B cell (primary cell): Measurements from ENCODE around the gene CAPN9. TPM values are rescaled to one million over a fixed set of nuclear protein-coding genes. Genes with fewer than 3 reads are reported as not detected.

ENCODE experiments used
- ATAC-seq: fragments of 200-7000 bp; cut with Tn5 transposase; one replicate; pipeline ENCODE4 v1.10.0; 2021; ENCODE audit warnings: low read depth, mild to moderate bottlenecking, moderate number of reproducible peaks, moderate library complexity
- CTCF ChIA-PET: fragments of 350-600 bp; sonication (Branson Sonifier 250); formaldehyde crosslinking; loops from one replicate; lab custom pipeline; 2021; ENCODE audit warnings: antibody characterized with exemption, inconsistent platforms; lab: Charles Lee
- POLR2A ChIA-PET: fragments of 350-600 bp; sonication (Branson Sonifier 250); formaldehyde crosslinking; loops from one replicate; lab custom pipeline; 2021; ENCODE audit warnings: antibody characterized with exemption; lab: Charles Lee
- DNase-seq: peaks from one replicate; pipeline ENCODE4 v3.0.0; 2013
- H2AFZ ChIP-seq: 2 replicates; pipeline ENCODE4 v1.6.1; 2012; ENCODE audit warnings: mild to moderate bottlenecking, low read depth, low read length; ENCODE audit not compliant: insufficient read depth, poor library complexity, severe bottlenecking
- H3K27ac ChIP-seq, 2 donors: 1 replicate in 1 of 2; 2 replicates in 1 of 2; pipeline ENCODE4 v1.5.1; 2012 to 2013; ENCODE audit warnings: low read length in 2 of 2, mild to moderate bottlenecking in 2 of 2, moderate library complexity in 1 of 2
- H3K27me3 ChIP-seq, 4 experiments: fragments of 200-600 bp in 1 of 4; sonication (generic) in 1 of 4; replicated peaks in 1 of 4; 1 replicate in 2 of 4; 2 replicates in 2 of 4; pipeline versions ENCODE4 v1.6.1 to v1.7.0; 2013 to 2016; ENCODE audit warnings: low read length in 3 of 4, mild to moderate bottlenecking in 2 of 4, mixed read lengths in 1 of 4, moderate library complexity in 1 of 4; ENCODE audit not compliant: insufficient read depth in 4 of 4, control insufficient read depth in 3 of 4; ENCODE audit errors: control extremely low read depth in 1 of 4
- H3K36me3 ChIP-seq, 2 experiments: replicated peaks in 1 of 2; 1 replicate in 1 of 2; 2 replicates in 1 of 2; pipeline versions ENCODE4 v1.6.1 to v1.7.1; 2013; ENCODE audit warnings: low read length in 1 of 2; ENCODE audit not compliant: insufficient read depth in 2 of 2, control insufficient read depth in 1 of 2; ENCODE audit errors: control extremely low read depth in 1 of 2, extremely low read depth in 1 of 2
- H3K4me1 ChIP-seq, 2 donors: fragments of 200-600 bp in 1 of 2; sonication (generic) in 1 of 2; 1 replicate in 1 of 2; 2 replicates in 1 of 2; pipeline versions ENCODE4 v1.5.1 to v1.6.1; 2013 to 2017; ENCODE audit warnings: low read length in 2 of 2; ENCODE audit not compliant: control insufficient read depth in 2 of 2, insufficient read depth in 2 of 2
- H3K4me2 ChIP-seq: replicated peaks from 2 replicates; pipeline ENCODE3; 2012; ENCODE audit warnings: mild to moderate bottlenecking, low read depth, low read length; ENCODE audit not compliant: poor library complexity, severe bottlenecking
- H3K4me3 ChIP-seq, 5 experiments: fragments of 200-600 bp in 1 of 5; sonication (generic) in 1 of 5; 1 replicate in 3 of 5; 2 replicates in 2 of 5; pipeline versions ENCODE4 v1.5.1 to v1.7.0; 2011 to 2016; ENCODE audit warnings: low read length in 4 of 5, mild to moderate bottlenecking in 4 of 5, low read depth in 2 of 5, control low read depth in 1 of 5, moderate library complexity in 1 of 5; ENCODE audit not compliant: insufficient read depth in 1 of 5; ENCODE audit errors: control extremely low read depth in 1 of 5, extremely low read depth in 1 of 5
- H3K79me2 ChIP-seq: fragments of 200-600 bp; sonication (generic); one replicate; pipeline ENCODE4 v1.6.0; 2016; ENCODE audit warnings: low read length; ENCODE audit not compliant: control insufficient read depth, insufficient read depth
- H3K9ac ChIP-seq: fragments of 200-600 bp; sonication (generic); 2 replicates; pipeline ENCODE4 v1.6.1; 2017; ENCODE audit warnings: mild to moderate bottlenecking, low read length, moderate library complexity
- H3K9me3 ChIP-seq, 3 donors: one replicate each; pipeline versions ENCODE4 v1.6.1 to v1.7.1; 2013; ENCODE audit warnings: low read length in 2 of 3; ENCODE audit not compliant: control insufficient read depth in 2 of 3, insufficient read depth in 1 of 3; ENCODE audit errors: control extremely low read depth in 1 of 3
- H4K20me1 ChIP-seq: 2 replicates; pipeline ENCODE4 v1.6.0; 2012; ENCODE audit warnings: mild to moderate bottlenecking, low read length; ENCODE audit not compliant: insufficient read depth, control insufficient read depth, poor library complexity, severe bottlenecking
- H3K27ac Mint-ChIP-seq: one replicate; pipeline ENCODE4 v1.8.0; 2021; ENCODE audit warnings: mixed read lengths
- H3K27me3 Mint-ChIP-seq: one replicate; pipeline ENCODE4 v1.8.0; 2021; ENCODE audit warnings: mixed read lengths
- H3K4me1 Mint-ChIP-seq: one replicate; pipeline ENCODE4 v1.8.0; 2021; ENCODE audit warnings: mixed read lengths
- H3K4me3 Mint-ChIP-seq: one replicate; pipeline ENCODE4 v1.8.0; 2021; ENCODE audit warnings: mixed read lengths
- H3K9me3 Mint-ChIP-seq: one replicate; pipeline ENCODE4 v1.8.0; 2022; ENCODE audit warnings: mixed read lengths; ENCODE audit not compliant: insufficient read depth
- EZH2 ChIP-seq: IDR thresholded peaks from 2 replicates; pipeline ENCODE4 v1.6.1; 2012; ENCODE audit warnings: borderline replicate concordance, low read depth, mild to moderate bottlenecking, moderate library complexity, low read length; ENCODE audit not compliant: insufficient read depth, poor library complexity, severe bottlenecking
- WGBS: methylation state at CpG from one replicate; pipeline ENCODE4 v1.1.5; 2013; ENCODE audit warnings: missing lambda C conversion rate; ENCODE audit not compliant: insufficient coverage; 5-methylcytosine and 5-hydroxymethylcytosine counted together
- intact Hi-C: fragments of 100-400 bp; cut with micrococcal nuclease; formaldehyde crosslinking; loops from one replicate; pipeline ENCODE4 v1.10.0; 2022
- polyA plus RNA-seq: library from polyadenylated mRNA; depleted of rRNA; stranded (reverse); fragments of >200 nt; gene quantifications from 2 replicates; pipeline ENCODE4 v1.2.3, GENCODE V29; 2012
- total RNA-seq, 2 donors: library from RNA; stranded (reverse); fragments of 120-200 nt in 1 of 2; gene quantifications; 1 replicate in 1 of 2; 2 replicates in 1 of 2; pipeline versions ENCODE4 v1.2.3 to v1.2.4, GENCODE V29; 2013 to 2022
- TF ChIP-seq, protein P1 (sequence below): fragments of 200-600 bp; IDR thresholded peaks from one replicate; pipeline ENCODE4 v1.8.0; 2022; ENCODE audit warnings: antibody characterized with exemption, mild to moderate bottlenecking

CAPN9 gene
- total and polyA plus RNA-seq, 2 donors (not counting 1 experiment from before 2014, with no cell fraction given), result not detected

DNA sequence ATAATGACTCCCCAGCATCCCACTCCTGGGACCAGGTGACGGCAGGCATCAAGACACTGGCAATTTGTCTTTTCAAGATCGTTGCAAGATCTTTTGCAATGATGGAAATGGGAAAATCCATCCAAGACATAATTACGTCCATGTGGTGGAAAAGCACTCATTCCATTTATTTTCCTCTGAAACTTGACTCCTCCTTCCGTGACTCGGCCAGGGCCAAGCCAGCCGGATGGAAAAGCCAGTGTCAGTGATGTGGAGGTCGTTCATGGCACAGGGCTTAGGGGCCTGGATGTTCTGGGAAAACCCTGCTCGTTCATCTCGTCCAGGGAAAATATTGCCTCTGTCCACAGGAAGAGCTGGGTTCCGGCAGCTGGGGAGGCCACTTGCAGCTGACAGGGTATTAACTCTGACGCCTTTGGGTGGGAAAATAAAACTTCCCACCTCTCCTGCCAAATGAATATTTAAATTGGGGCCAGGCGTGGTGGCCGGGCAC is 74.9 kb downstream of the CAPN9 start:
- ChIA-PET POLR2A (no interaction called here), CTCF (no interaction called here)
- Histone ChIP-seq H3K9ac (no peak overlapping the region), H3K4me3 (no peak overlapping the region), H3K27me3 (no peaks in the 10 kb centered on the region), H3K9me3 (no peaks in the 10 kb centered on the region), H3K36me3 (no peaks in the 10 kb centered on the region), H3K27ac (no peak overlapping the region), H3K4me1 (no peaks in the 10 kb centered on the region), H3K79me2 (no peaks in the 10 kb centered on the region), H4K20me1 (no peaks in the 10 kb centered on the region), H2AFZ (no peak overlapping the region), H3K4me2 (no peak overlapping the region)
- intact Hi-C loops, result no loop called here
- Mint-ChIP-seq H3K4me1 (no peaks in the 10 kb centered on the region), H3K9me3 (no peaks in the 10 kb centered on the region), H3K27ac (no peak overlapping the region), H3K27me3 (peaks cover 35% of the 10 kb centered on the region), H3K4me3 (no peak overlapping the region)
- DNase-seq (no peak), ATAC-seq (no peak)
- TF ChIP-seq, protein P1, sequence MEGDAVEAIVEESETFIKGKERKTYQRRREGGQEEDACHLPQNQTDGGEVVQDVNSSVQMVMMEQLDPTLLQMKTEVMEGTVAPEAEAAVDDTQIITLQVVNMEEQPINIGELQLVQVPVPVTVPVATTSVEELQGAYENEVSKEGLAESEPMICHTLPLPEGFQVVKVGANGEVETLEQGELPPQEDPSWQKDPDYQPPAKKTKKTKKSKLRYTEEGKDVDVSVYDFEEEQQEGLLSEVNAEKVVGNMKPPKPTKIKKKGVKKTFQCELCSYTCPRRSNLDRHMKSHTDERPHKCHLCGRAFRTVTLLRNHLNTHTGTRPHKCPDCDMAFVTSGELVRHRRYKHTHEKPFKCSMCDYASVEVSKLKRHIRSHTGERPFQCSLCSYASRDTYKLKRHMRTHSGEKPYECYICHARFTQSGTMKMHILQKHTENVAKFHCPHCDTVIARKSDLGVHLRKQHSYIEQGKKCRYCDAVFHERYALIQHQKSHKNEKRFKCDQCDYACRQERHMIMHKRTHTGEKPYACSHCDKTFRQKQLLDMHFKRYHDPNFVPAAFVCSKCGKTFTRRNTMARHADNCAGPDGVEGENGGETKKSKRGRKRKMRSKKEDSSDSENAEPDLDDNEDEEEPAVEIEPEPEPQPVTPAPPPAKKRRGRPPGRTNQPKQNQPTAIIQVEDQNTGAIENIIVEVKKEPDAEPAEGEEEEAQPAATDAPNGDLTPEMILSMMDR, result no peak
- TF ChIP-seq EZH2, result no peak
- WGBS, result 91% methylated on average over 12 of the region's 13 CpGs

- Histone ChIP-seq H4K20me1 (no peaks in the 10 kb centered on the region), H3K27ac (no peak overlapping the region), H3K9ac (no peak overlapping the region), H2AFZ (no peak overlapping the region), H3K4me1 (no peaks in the 10 kb centered on the region), H3K79me2 (no peaks in the 10 kb centered on the region), H3K4me3 (no peak overlapping the region), H3K9me3 (no peaks in the 10 kb centered on the region), H3K36me3 (no peaks in the 10 kb centered on the region), H3K4me2 (no peak overlapping the region), H3K27me3 (no peaks in the 10 kb centered on the region)
- Mint-ChIP-seq H3K4me3 (no peak overlapping the region), H3K9me3 (no peaks in the 10 kb centered on the region), H3K27me3 (peaks cover 26% of the 10 kb centered on the region), H3K4me1 (no peaks in the 10 kb centered on the region), H3K27ac (no peak overlapping the region)
- ATAC-seq, result no peak
- ChIA-PET CTCF (no interaction called here), POLR2A (no interaction called here)
- no peak for DNase-seq
- TF ChIP-seq EZH2, result no peak
- TF ChIP-seq, protein P1, result no peak
- intact Hi-C loops, result no loop called here
- WGBS, result 72% methylated on average over 6 of the region's 6 CpGs
These were observed 76.2 kb downstream of the CAPN9 start for GRCh38 chr1:230823426-230823825.
